GM21381 (cell line): Measurements from ENCODE around the gene AKAP12.

Source experiments
- ATAC-seq: cut with Tn5 transposase; IDR thresholded peaks from one replicate; pipeline ENCODE4 v1.9.1; 2021; ENCODE audit warnings: mild to moderate bottlenecking, moderate library complexity; ENCODE audit not compliant: unreplicated experiment

Gene AKAP12

DNA sequence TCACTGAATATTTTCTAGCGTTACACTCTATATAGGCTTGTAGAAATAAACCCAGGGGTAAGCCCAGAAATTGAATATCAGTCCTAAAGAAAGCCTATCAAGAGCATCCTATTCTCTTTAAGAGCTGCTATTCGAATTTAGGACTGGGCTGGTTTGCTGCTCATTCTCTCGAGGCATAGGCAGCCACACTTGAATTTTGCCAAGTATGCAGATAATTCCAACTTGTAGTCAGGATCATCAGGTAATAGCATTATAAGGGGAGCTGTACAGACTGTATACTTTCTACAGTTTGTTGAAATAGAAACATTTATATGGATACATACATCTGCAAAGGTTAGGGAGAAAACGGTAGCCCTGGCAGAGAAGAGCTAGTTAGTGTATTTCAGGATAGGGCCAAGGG is 153.6 kb downstream of the AKAP12 start:
- ATAC-seq: no peak

DNA sequence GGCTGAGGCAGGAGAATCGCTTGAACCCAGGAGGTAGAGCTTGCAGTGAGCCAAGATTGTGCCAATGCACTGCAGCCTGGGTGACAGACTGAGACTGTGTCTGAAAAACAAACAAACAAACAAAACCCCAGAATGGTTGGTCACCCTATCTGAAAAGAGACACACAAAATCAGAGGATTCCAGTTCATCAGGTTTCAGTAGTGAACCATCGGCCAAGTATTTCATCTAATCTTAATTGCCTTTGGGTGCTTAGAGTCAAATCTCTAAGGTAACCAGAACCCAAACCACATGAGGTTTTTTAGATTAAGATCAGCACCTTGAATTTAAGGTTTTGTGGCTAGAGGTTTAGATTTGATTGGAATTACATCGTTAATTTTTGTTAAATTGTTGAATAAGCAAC is 159.9 kb downstream of the AKAP12 start:
- no peak for ATAC-seq

DNA sequence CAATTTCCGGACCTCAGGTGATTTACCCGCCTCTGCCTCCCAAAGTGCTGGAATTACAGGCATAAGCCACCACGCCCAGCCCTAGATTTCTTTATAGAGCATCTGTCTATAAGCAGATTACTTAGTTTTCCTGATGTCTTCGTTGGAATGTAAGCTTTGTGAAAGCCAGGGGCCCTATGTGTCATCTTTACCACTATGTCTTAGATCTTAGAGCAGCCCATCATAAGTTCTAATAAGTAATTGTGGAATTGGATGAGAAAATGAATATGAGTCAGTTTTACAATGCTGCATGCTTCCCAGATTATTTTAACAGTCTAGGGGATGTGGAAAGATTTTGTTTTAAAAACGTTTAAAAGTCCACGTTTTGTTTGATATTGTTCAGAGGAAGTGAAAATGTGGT is 160.7 kb downstream of the AKAP12 start:
- no peak for ATAC-seq

DNA sequence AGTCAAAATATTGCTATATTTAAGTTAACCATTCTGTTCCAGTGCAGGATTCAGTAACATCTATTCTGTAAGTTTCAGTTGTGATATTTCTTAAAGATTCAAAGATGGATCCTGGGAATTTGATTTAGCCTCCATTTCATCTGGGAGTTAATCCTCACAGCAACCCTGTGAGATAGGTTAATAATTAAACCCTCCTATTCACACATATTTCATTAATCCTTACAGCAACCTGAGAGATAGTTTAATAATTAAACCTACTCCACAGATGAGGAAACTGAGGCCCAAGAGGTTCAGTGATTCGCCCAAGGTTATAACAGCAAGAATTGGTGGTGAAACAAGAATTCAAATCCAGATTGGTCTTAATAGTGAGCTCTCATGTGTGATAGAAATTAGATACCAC is 162.5 kb downstream of the AKAP12 start:
- ATAC-seq: no peak

DNA sequence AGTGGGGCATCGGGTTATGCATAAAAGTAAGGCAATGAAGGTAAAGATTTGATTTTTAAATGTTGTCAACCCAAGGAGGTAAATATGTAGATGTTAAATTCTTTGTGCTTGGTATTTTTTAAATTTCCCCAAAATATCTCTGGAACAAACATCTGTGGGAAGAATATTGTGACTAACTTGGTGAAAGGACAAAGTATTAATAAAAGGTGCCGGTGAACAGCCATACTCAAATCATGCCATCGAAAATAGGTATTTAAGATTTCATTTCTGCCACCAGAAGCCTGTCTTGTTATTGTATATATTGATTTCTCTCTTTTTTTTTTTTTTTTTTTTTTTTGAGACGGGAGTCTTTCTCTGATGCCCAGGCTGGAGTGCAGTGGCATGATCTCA is 164.1 kb downstream of the AKAP12 start:
- no peak for ATAC-seq
